Lower lobe of right lung (tissue), 2 donors: ENCODE results near the gene BCAR3. TPM values are rescaled to one million over a fixed set of nuclear protein-coding genes. Genes with fewer than 3 reads are reported as not detected.
A peak's percentile ranks its signal among the peaks of the same experiment; 100 is the strongest.
"Not testable (repeated sequence)": the region's sequence is repeated elsewhere in the genome, so short reads cannot be mapped to it uniquely, and the experiment has no call there.

Experiments
- ATAC-seq, 2 donors: fragments of 200-7000 bp; cut with Tn5 transposase; one replicate each; pipeline ENCODE4 v1.9.1; 2020 to 2022; ENCODE audit warnings: mild to moderate bottlenecking in 2 of 2, moderate library complexity in 2 of 2
- DNase-seq: peaks from one replicate; pipeline ENCODE4 v3.0.0-alpha.2; 2020
- H3K27ac ChIP-seq: fragments of 200-600 bp; one replicate; pipeline ENCODE4 v1.8.0; 2022
- H3K27me3 ChIP-seq: fragments of 200-600 bp; one replicate; pipeline ENCODE4 v1.8.0; 2022; ENCODE audit warnings: low read depth
- H3K36me3 ChIP-seq: fragments of 200-600 bp; one replicate; pipeline ENCODE4 v1.8.0; 2022; ENCODE audit warnings: mild to moderate bottlenecking
- H3K4me1 ChIP-seq: fragments of 200-600 bp; one replicate; pipeline ENCODE4 v1.8.0; 2022
- H3K4me3 ChIP-seq: fragments of 200-600 bp; one replicate; pipeline ENCODE4 v1.8.0; 2022; ENCODE audit warnings: mild to moderate bottlenecking
- H3K9me3 ChIP-seq: fragments of 200-600 bp; one replicate; pipeline ENCODE4 v1.8.0; 2022
- intact Hi-C: fragments of 100-400 bp; cut with DNase I; formaldehyde crosslinking; loops from one replicate; pipeline ENCODE4 v1.11.0; 2022
- total RNA-seq: library from RNA; stranded (reverse); fragmentation: NEBNext Ultra II Directional; extraction: Animal tissue kit (Norgen Biotek cat#: 25700); gene quantifications from one replicate; pipeline ENCODE4 v1.2.1, GENCODE V29; 2021
- TF ChIP-seq, protein P1 (sequence below): fragments of 200-600 bp; IDR thresholded peaks from one replicate; pipeline ENCODE4 v1.8.0; 2022; ENCODE audit warnings: antibody characterized with exemption, mild to moderate bottlenecking
- donor health status: DM: no; HTN: yes; CAD: no; lungs with severe emphysema.

BCAR3 gene
- total RNA-seq, 1 donor from 2014 or later, result 24.9 TPM

DNA sequence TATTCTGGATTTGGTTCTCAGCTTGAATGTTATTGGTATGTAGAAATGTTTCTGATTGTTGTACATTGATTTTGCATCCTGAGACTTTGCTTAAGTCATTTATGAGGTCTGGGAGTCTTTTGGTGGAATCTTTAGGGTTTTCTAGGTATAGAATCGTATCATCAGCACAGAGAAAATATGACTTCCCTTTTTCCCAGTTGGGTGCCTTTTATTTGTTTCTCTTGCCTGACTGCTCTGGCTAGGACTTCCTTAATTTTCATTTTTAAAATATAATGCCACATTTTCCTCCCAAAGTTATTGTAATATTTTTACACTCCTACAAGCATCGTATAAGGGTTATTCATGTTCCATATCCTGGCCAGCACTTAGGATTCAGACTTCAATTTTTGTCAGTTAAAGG is 122.6 kb downstream of the BCAR3 start:
- Histone ChIP-seq H3K27me3 (no peaks in the 10 kb centered on the region), H3K36me3 (peaks cover 41% of the 10 kb centered on the region), H3K4me1 (peaks cover 20% of the 10 kb centered on the region), H3K9me3 (peaks cover 4% of the 10 kb centered on the region), H3K4me3 (no peak overlapping the region), H3K27ac (no peak overlapping the region)
- DNase-seq (no peak), ATAC-seq (no peak)
- intact Hi-C loops, result no loop called here
- TF ChIP-seq, protein P1, sequence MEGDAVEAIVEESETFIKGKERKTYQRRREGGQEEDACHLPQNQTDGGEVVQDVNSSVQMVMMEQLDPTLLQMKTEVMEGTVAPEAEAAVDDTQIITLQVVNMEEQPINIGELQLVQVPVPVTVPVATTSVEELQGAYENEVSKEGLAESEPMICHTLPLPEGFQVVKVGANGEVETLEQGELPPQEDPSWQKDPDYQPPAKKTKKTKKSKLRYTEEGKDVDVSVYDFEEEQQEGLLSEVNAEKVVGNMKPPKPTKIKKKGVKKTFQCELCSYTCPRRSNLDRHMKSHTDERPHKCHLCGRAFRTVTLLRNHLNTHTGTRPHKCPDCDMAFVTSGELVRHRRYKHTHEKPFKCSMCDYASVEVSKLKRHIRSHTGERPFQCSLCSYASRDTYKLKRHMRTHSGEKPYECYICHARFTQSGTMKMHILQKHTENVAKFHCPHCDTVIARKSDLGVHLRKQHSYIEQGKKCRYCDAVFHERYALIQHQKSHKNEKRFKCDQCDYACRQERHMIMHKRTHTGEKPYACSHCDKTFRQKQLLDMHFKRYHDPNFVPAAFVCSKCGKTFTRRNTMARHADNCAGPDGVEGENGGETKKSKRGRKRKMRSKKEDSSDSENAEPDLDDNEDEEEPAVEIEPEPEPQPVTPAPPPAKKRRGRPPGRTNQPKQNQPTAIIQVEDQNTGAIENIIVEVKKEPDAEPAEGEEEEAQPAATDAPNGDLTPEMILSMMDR, result no peak

DNA sequence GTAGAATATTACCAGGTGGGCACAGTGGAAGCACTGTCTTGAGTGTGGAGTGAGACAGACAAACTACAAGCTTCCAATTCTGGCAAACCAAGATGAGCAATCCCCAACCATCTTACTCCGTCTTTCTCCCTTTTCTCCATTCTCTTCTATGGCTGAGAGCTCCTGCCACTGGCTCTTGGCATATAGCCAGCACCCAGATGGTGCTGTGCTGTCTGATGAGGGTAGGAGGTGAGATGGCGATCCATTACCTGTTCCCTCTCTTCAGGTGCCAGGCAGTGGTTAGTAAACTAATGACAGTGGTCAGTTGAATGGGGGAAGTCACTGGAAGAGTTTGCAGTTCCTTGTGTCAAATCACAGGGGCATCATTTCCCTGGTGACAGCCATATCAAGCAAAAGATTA is 125.3 kb downstream of the BCAR3 start:
- no peak overlapping the region for H3K4me3 ChIP-seq
- intact Hi-C loops, result no loop called here
- ATAC-seq, result no peak
- TF ChIP-seq, protein P1, result no peak
- peaks cover 14% of the 10 kb centered on the region for H3K36me3 ChIP-seq
- no peaks in the 10 kb centered on the region for H3K27me3 ChIP-seq
- no peak overlapping the region for H3K27ac ChIP-seq
- DNase-seq, result no peak
- H3K4me1 ChIP-seq, result peaks cover 45% of the 10 kb centered on the region
- H3K9me3 ChIP-seq, result peaks cover 4% of the 10 kb centered on the region

DNA sequence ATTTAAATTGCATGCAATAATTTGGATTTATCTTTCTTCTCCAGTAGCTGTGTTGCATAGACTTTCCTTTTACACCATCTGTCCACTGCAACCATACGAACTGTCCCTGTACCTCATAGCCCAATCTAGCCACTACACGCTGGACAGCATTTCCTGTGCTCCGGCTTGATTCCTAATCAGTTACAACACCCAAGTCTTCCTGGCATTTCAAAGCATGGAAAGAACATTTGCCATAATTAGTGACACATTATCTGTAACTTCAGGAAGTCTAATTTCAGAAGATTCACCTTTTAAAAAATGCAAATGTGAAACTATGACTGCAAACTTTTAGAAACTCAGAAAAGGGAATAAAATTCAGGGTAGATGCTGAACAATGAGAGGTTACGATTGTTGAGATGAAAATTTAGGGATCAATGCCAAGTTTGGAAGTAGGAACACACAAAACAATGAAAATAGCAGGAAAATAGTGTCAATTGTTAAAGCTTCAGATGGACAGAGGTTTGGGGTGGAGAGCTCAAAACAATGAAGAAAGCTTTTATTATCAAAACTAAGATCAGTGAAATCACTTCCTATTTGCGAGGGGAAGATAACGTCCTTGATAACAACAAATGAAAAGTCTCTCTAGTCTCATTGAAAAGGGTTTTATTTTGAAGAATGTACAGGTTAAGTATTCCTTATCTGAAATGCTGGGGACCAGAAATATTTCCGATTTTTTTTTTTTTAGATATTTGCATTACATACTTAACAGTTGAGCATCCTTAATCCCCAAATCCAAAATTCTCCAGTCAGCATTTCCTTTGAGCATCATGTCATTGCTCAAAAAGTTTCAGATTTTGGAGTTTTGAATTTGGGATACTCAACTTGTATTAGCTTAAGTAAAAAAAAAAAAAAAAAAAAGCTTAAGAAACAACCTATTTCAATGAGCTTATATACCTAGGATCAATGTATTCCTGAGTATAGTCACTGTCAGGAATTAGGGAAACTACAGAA is 126.5 kb downstream of the BCAR3 start:
- no peaks in the 10 kb centered on the region for H3K27me3 ChIP-seq
- peaks cover 9% of the 10 kb centered on the region for H3K36me3 ChIP-seq
- H3K4me1 ChIP-seq, result peaks cover 45% of the 10 kb centered on the region
- H3K4me3 ChIP-seq, result no peak overlapping the region
- peaks cover 4% of the 10 kb centered on the region for H3K9me3 ChIP-seq
- H3K27ac ChIP-seq, result peak overlapping the region; percentile 54
- TF ChIP-seq, protein P1, result no peak
- DNase-seq (no peak), ATAC-seq (peak; percentile 53 to 58)
- intact Hi-C loops, result no loop called here

DNA sequence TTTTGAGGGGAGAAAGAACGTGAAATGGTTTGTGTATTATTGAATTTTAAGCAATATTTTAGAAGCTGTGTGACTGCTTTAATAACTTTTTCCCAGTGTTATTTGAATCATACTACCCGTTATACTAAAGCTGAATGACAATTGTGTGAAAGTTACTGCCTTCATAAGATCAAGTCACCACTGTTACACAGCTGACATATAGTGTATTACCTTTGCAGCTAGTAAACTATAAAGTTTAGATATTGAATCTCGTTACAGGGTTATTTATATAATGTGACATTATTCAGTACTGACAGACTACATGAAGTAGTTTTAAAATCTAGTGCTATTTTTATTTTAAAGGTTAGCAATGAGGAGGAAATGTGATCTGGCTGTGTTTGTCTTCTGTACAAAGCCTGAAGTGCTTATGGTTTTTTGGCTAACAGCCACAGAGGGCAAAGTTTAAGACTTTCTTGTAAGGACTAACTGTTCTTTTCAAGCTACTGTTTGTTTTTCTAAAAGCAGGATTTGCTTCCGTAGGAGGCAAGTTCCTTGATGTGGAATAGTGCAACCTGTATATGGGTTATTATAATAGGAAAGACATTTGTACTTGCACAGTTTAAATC is 127.6 kb downstream of the BCAR3 start:
- H3K27me3 ChIP-seq, H3K9me3 ChIP-seq, intact Hi-C loops, DNase-seq, H3K4me3 ChIP-seq: not testable (repeated sequence)
- Histone ChIP-seq H3K36me3 (peaks cover 13% of the 10 kb centered on the region), H3K4me1 (peaks cover 45% of the 10 kb centered on the region), H3K27ac (peak overlapping the region; percentile 54)
- peak; percentile 84 for ATAC-seq

DNA sequence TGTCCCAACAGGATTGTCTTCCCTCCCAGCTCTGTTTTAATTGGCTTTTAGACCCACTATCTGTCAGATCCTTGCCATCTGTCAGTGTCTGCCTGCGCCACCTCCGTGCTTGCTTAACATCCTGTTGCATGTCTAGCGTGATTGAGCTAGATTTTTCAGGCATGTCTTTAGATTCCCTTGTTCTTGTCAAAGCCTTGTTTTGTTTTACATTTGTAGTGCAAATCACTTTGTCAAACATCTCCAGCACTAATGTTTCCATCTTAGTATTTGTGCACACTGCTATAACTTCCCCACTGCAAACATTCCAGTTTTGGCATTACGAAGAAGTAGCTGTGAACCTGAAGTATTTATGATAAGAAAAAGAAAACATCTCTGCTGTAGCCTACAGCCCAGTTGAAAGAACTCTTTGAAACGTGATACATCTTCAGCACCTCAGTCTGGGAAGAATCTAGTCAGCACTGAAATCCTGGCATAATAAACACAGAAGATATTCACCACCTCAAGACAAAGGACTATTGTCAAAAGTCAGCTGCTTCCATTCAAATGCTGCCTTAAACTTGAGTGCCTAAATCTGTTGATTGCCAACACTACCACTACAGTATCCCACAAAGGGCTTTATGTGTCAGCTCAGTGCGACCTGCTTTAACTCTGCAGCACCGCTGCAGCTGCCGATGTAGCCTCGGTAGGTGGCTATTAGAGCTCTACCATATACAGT is 128.7 kb downstream of the BCAR3 start:
- intact Hi-C loops, result no loop called here
- peak; percentile 26 to 39 for ATAC-seq
- no peak overlapping the region for H3K4me3 ChIP-seq
- H3K4me1 ChIP-seq, result peaks cover 45% of the 10 kb centered on the region
- no peaks in the 10 kb centered on the region for H3K9me3 ChIP-seq
- TF ChIP-seq, protein P1, result no peak
- DNase-seq, result no peak
- H3K36me3 ChIP-seq, result peaks cover 20% of the 10 kb centered on the region
- no peaks in the 10 kb centered on the region for H3K27me3 ChIP-seq
- peak overlapping the region; percentile 46 for H3K27ac ChIP-seq
